HG03159 (cell line): ENCODE measurements around the gene DCC.
"Not testable (repeated sequence)": the region's sequence is repeated elsewhere in the genome, so short reads cannot be mapped to it uniquely, and the experiment has no call there.

ENCODE experiments used
- ATAC-seq: cut with Tn5 transposase; IDR thresholded peaks from one replicate; pipeline ENCODE4 v1.9.1; 2021; ENCODE audit warnings: mild to moderate bottlenecking, moderate library complexity; ENCODE audit not compliant: unreplicated experiment

DCC gene

GRCh38 chr18:53451902-53452301 is 1111.9 kb downstream of the DCC start:
- ATAC-seq: no peak

GRCh38 chr18:53457068-53457467 is 1117.1 kb downstream of the DCC start:
- no peak for ATAC-seq

DNA sequence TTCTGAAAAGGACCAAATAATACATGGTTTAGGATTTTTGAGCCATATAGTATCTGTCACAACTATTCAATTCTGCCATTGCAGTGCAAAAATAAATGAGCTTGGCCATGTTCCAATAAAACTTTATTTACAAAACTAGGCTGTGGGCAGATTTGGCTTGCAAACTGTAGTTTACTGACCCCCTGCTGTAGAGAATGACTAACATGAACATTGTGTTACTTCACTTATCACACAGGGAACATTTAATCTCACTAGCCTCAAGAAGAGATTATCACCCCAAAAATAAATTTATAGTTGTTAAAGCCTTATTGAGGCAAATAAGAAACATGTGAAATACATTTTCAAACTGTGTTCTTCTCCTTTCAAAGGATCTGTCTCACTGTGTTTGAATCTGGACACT is 1118.3 kb downstream of the DCC start:
- no peak for ATAC-seq

GRCh38 chr18:53458944-53459580 is 1119.1 kb downstream of the DCC start:
- ATAC-seq: no peak

DNA sequence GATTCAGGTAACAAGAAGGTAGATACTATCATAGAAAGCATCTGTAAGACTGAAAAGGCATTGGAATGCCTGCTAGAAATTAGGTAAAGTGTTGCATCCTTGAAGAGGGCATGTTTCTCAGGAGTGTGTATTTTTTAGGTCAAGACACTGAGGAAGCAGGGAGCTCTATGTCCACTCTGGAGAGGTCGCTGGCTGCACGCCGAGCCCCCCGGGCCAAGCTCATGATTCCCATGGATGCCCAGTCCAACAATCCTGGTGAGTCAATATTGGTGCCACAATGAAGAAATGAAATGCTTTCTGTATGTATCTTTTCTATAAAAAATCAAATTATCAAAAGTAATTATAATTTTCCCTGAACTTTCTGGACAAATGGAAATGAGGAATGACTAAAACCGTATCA is 1127.8 kb downstream of the DCC start:
- ATAC-seq: no peak

GRCh38 chr18:53468173-53468572 is 1128.2 kb downstream of the DCC start:
- not testable (repeated sequence) for ATAC-seq

DNA sequence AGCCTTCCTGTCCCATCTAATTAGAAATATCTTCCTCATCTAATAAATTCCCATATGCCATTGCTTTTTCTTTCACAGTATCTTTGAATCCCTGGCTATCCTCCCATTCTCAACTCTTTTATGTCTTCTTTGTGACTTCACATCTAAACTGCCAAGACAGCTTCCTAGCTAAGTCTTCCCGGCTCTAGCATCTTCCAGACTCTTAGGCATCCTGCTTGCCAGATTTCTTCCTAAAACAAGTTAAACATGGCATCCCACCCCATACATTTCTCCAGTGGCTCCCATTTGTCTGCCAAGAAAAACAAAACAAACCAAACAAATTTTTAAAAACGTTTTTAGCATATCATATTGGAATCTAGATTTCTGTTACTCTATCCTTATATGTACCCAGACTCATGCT is 1132.5 kb downstream of the DCC start:
- no peak for ATAC-seq

- no peak for ATAC-seq
Measured at GRCh38 chr18:53478155-53478554, 1138.2 kb downstream of the DCC start.

DNA sequence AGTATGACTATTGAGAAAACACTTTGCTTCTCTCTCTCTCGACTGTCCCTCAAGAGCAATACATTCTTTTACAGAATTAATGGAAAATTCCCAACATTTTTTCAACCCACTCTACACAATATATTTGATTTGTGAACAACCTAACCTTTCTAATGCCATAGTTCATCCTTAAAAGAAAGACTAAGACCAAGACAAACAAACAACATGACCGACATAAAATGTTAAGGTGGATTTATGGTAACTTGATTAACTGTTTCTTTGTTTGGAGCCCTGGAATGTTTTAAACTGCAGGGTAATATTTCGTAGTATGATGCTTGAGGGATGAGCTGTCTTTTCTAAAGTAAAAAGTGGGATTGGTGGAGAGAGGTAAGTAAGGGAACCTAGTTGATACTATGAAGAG is 1146.3 kb downstream of the DCC start:
- ATAC-seq: no peak

DNA sequence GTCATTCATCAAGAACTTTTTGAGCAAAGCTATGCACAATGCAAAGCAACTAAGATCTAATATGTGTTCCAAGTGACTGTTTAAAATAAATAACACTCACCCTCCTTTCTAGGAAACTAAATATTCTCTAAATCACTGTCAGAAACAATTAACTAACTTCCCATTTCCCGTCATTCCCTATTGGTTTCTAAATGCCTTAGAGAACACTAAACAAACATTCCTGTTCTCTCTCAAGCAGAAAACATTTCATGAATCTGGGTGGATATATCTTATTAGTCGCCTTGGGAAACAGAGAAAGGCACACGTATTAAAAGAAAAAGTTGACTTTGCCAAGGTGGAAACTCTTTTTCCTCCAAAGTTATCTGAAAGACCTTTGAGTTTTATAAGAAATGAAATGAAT is 1149.3 kb downstream of the DCC start:
- ATAC-seq: no peak

DNA sequence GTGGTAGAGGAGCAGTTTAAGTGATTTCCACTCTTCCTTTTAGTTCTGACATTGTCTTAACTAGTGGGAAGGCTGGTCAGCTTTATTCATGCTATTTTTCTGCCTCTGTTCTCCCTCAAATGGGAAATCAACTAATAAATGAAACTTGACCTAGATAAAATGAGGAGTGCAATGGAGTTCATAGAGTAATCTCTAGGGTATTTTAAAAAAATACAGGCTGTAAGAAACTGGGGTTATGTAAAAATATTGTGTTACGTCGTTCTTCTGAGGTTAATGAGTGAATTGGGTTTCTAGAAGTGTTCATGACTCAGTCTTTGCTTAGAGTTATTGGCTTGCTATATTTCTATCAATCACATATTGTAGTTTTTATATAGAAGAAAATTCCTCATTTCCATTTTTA is 1150.0 kb downstream of the DCC start:
- no peak for ATAC-seq

DNA sequence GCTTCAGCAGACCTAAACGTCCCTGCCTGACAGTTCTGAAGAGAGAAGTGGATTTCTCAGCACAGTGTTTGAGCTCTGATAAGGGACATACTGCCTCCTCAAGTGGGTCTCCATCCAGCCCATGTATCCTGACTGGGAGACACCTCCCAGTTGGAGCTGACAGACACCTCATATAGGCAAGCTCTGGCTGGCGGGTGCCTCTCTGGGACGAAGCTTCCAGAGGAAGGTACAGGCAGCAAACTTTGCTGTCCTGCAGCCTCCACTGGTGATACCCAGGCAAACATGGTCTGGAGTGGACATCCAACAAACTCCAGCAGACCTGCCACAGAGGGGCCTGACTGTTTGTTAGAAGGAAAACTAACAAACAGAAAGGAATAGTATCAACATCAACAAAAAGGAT is 1156.0 kb downstream of the DCC start:
- no peak for ATAC-seq

GRCh38 chr18:53503914-53504441 is 1164.0 kb downstream of the DCC start:
- ATAC-seq: no peak

GRCh38 chr18:53508529-53508928 is 1168.5 kb downstream of the DCC start:
- ATAC-seq: no peak

GRCh38 chr18:53509886-53510285 is 1169.9 kb downstream of the DCC start:
- ATAC-seq: no peak

DNA sequence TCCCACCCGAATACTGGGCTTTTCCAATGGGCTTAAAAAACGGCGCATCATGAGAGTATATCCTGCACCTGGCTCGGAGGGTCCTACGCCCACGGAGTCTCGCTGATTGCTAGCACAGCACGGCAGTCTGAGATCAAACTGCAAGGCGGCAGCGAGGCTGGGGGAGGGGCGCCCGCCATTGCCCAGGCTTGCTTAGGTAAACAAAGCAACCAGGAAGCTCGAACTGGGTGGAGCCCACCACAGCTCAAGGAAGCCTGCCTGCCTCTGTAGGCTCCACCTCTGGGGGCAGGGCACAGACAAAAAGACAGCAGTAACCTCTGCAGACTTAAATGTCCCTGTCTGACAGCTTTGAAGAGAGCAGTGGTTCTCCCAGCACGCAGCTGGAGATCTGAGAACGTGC is 1171.7 kb downstream of the DCC start:
- ATAC-seq: not testable (repeated sequence)

DNA sequence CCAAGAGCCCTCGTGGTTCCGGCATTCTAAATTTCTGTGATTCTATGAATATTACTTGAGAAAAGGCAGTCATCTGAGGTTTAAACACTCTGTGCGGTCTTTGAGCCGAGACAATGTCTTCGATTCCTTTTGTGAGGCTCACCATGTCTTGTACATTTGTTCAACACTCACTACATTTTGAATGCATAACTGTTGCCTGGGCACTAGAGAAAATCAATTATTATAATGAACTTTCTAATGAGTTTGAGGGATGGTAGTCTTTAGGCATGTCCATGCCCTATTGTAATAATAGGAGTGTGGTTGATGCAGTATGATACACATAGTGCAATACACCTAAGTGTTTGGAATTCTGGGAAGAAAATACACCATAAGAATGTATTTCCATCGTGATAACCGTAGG is 1181.1 kb downstream of the DCC start:
- ATAC-seq: no peak

DNA sequence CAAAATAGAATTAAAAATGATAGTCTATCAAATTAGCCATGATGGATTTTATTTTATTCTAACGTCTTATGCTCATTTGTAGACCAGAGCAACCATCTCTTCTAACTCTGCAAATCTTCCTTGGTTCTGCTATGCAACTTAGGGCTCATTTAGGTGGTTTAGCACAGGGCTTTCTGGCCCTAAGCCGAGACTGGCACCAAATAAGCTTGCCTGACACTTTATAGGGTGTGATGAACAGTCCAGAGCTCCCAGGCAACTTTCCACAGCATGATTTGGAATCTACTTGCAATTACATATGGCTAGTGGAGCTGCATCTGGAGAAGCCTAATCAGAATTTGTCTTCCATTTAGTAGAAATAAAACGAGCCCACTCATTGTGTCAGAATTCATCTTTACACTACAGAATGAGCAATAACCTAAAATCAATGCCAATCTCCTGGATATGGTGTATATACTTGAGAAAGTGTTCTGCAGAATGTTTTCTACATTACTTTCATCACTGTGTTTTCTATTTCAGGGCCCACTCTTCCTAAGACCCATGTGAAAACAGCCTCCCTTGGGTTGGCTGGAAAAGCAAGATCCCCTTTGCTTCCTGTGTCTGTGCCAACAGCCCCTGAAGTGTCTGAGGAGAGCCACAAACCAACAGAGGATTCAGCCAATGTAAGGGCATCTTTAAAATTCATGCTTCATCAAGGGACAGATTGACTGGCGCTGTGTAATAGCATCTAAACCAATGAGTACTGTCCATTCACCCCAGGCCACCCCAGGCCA is 1186.3 kb downstream of the DCC start:
- no peak for ATAC-seq

DNA sequence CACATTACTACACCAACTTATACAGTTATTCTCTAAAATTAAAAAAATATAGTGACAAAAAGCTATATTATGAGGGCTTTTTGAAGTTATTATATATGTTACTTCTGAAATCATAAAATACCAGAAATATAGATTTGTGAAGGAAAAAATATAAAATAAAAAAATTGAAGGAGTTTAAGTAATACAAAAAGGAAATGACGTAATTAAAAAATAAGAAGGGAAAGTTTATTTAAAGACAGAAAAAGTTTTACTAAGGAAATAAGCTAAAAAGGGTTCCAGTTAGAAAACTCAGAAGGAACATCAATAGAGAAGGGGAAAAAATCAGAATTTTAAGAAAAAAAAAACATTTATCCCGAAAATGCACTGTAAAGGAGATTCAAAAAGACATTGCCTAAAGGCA is 1187.4 kb downstream of the DCC start:
- no peak for ATAC-seq

- no peak for ATAC-seq
Measured at GRCh38 chr18:53531187-53531586, 1191.2 kb downstream of the DCC start.

- ATAC-seq: no peak
Measured at GRCh38 chr18:53531896-53532295, 1191.9 kb downstream of the DCC start.

DNA sequence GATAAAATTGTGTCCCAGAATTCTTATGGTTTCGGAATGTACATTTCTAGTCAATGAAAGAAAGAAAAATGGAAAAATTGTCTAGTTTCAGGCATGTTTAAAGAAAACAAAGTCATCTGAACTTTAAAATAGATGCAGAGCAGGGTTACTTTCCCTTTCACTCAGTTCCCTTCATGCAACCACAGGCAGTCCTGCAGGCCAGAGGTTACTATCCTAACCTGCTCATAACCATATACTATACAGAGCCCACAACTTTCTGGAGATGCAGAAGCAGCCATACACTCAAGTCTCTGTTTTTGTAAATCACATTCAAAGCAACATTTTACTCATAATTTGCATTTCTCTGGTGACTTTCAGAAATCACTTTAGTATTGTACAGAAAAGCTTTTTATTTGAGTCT is 1194.2 kb downstream of the DCC start:
- no peak for ATAC-seq
